ENCODE measurements around the gene USP2. TPM values are rescaled to one million over a fixed set of nuclear protein-coding genes. Genes with fewer than 3 reads are reported as not detected.

Gene USP2
- total RNA-seq, 1 experiment from 2014 or later = 0.67 TPM

GRCh38 chr11:119342362-119343130 lies 38.9 kb downstream of the USP2 start:
- no peak for DNase-seq (ENCODE audit: low read depth)

GRCh38 chr11:119342023-119342300 lies 39.5 kb downstream of the USP2 start:
- DNase-seq (ENCODE audit: low read depth) = no peak

DNA sequence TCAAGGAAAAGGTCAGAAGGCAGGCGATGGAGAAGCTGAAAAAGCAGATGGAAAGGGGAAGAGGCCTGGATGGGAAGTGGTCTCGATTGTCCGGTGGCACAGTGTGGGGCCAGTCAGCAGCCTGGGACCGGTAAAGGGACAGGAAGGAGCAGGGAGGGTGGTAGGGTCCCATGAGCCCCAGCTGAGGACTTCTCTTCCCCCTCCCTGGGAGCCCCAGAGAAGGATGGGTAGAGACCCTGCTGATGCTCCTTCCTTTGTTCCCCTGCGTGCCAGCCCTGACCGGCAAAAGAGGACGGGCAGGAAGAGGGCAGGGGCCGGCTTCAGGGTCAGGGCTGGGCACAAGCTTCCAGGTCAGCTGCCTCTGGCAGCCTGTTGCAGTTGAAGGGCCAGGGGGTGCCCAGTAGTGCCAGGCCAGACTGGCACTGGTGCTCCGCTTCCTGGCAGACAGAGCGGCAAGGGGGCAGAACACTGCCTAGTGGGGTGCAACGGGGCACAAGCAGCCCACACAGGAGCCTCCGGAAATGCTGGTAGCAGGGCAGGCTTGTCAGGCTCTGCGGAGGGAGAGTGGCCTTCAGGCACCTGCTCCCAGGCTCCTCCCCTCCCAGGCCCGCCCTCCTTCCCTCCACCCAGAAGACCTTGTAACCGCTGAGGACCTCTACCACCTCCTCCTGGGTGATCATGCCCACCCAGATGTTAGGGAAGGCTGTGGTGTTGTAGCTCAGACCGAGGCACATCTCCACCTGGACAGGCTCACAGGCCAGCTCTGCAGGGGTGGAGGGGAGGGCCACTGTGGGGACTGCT lies 40.1 kb downstream of the USP2 start:
- no peak for DNase-seq (ENCODE audit: low read depth)

DNA sequence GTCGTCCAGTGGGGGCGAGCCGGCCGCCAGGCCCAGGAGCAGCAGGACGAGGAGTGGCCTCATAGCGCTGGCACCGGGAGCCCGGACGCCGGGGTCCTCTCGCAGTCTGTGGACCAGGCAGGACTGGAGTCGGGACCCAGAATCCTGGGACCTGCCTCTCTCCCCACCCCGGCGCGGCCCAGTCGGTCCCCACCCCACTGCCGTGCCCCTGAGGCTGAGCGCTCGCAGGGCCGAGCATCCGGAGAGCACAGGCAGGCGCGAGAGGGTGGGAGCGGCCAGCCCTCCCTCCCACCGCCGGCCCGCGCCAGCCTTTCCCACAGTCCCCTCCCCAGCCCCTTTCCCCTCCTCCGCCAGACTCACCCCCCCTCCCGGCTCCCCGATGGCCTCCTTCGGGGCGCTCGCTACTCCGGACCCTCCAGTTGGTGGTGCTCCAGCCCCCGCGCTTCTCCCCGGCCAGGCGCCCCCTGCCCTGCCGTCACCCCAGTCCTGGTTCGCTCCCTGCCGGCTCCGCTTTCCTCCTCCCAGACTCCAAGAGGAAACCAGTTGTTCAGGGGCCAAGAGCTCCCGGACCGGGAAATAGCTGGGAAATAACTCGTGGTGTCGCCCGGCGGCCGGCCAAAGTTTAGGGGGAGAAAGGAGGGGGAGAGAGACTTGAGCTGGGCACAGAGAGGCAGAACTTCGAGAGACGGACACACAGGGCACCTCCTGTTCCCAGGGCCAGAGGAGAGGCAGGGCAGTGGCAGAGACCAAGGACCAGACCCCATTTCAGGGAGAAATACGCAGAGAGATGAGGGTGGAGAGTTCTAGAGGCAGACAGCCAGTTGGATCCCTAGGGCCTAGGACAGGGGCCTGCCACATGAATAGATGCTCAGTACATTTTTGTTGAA lies 40.9 kb downstream of the USP2 start, which contains the start of gene C1QTNF5:
Gene C1QTNF5, minus strand, starts transcription at position 549 of the 887 bp plus-strand sequence. Its CDS starts 486 bp downstream, at position 63.
- peak; percentile 61 for DNase-seq (ENCODE audit: low read depth)

GRCh38 chr11:119339589-119340334 lies 41.7 kb downstream of the USP2 start:
- DNase-seq (ENCODE audit: low read depth) = peak; percentile 54

- DNase-seq (ENCODE audit: low read depth) = no peak
Measured at GRCh38 chr11:119338965-119339588, 42.4 kb downstream of the USP2 start.

DNA sequence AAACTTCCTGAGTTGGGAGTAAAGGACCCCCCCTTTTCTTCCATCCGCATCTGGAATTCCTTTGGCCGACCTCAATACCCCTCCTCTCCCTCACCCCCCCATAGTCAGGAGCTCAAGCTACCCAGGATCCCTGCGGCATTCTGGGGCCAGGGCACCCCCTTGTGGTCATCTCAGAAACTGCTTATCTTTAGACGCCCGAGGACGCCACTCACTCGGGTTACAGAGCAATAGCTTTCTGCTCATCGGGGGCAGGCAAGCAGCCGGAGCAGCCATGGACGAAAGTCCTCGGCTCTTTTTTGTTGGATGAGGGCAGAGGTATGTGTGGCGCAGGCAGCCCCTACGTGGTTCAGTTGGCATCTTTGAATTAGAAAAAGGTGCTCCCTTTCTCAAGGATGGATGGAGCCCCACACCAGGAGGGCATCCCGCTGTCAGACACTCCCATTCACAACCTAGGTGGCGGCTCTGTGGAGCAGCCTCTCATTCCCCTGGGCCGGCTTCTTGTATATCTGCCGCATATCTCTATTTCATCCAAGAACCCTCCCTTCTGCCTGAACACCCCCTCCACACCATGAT lies 43.1 kb downstream of the USP2 start:
- no peak for DNase-seq (ENCODE audit: low read depth)

DNA sequence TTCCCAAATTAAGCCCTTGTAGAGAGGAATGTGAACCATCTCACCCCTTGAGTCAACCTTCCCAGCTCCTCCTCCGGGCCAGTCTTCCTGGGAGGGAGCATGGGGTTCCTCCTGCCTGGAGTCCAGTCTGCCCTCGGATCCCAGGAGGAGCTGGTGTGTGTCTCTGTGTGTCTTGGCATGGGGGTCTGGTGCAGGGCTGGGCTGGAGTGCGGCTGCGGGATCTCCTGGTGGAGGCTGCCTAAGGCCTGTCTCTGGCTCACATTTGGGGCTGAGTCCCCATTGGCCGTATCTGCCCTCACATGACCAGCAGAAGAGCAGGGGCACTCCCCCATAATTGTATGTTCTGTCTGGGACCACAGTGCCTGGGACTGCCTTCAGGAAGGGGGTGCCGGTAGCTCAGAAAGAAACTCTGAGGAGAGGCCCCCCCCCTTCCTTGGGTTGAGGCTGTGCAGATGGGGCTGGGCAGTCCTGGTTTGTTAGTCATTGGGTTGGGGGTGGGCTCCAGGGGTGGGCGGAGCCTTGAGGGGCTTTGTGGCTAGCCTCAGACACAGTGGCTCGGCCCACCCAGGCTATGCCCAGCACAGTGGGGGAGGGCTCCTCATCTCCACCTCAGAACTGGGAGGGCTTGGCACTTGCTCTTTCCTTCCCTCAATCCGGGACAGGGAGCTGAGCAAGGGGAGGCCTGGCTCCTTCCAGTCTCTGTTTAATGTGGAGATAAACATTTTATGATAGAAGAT lies 43.7 kb downstream of the USP2 start:
- peak; percentile 73 for DNase-seq (ENCODE audit: low read depth)

DNA sequence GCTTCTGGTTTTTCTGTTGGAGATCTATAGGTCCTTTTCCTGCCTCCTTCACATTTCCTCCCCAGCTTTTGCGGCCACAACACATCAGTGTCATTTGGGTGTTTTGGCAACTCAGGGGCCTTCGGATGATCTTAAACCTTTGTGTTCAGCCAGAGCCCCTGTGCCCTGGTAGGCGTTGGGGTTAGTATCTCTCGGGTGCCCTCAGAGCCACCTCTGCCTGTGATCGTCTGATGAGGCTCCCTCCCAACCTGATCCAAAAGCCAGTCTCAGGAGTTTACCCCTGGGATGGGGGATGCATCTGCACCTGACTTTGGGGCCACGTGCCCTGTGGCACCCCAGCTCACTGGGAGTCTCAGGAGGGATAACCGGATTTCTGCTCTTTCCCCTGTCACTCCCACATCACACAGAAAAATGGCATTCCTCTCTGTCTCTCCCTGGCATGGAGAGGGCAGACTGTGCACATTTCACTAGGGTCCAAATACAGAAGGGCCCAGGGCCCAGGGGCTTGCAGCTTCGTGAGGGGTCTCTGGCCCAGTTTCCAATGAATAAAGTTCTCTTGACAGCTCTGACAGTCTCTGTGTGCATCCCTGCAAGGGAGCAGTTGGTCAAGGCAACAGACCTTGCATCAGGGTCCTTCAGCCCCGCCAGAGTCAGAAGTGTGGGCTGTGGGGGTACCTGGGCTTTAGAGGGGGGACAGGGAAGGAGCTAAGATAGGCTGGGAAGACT lies 44.6 kb downstream of the USP2 start:
- no peak for DNase-seq (ENCODE audit: low read depth)

DNA sequence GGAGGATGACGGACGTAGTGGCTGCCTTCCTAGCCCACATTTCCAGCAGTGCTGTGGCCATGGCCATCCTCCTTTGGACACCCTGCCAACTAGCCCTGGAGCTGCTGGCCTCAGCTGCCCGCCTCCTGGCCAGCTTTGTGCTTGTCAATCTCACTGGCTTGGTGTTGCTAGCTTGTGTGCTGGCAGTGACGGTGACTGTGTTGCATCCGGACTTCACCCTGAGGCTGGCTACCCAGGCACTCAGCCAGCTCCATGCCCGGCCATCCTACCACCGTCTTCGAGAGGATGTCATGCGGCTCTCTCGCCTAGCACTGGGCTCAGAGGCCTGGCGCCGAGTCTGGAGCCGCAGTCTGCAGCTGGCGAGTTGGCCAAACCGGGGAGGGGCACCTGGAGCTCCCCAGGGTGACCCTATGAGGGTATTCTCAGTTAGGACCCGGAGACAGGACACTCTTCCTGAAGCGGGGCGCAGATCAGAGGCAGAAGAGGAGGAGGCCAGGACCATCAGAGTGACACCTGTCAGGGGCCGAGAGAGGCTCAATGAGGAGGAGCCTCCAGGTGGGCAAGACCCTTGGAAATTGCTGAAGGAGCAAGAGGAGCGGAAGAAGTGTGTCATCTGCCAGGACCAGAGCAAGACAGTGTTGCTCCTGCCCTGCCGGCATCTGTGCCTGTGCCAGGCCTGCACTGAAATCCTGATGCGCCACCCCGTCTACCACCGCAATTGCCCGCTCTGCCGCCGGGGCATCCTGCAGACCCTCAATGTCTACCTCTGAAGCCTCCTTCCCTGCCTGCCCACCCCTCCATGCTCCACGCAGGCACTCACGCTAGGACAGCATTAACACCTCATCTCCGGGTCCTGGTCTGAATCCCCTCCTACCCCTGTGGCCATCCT lies 45.6 kb downstream of the USP2 start:
- no peak for DNase-seq (ENCODE audit: low read depth)

DNA sequence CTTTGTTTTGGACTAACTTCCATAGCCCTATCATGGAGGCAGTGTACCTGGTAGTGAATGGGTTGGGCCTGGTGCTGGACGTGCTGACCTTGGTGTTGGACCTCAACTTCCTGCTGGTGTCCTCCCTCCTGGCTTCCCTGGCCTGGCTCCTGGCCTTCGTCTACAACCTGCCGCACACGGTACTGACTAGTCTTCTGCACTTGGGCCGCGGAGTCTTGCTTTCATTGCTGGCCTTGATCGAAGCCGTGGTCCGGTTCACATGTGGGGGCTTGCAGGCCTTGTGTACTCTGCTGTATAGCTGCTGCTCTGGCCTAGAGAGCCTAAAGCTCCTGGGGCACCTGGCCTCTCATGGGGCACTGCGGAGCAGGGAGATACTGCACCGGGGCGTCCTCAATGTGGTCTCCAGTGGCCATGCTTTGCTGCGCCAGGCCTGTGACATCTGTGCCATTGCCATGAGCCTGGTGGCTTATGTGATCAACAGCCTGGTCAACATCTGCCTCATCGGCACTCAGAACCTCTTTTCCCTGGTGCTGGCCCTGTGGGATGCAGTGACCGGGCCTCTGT lies 46.3 kb downstream of the USP2 start:
- no peak for DNase-seq (ENCODE audit: low read depth)

- DNase-seq (ENCODE audit: low read depth) = peak; percentile 98
Measured at GRCh38 chr11:119334174-119334930, 47.1 kb downstream of the USP2 start, which contains the start of gene RNF26. RNF26 (plus strand) TSS chr11:119334527; CDS start chr11:119335123, 596 bp downstream.

DNA sequence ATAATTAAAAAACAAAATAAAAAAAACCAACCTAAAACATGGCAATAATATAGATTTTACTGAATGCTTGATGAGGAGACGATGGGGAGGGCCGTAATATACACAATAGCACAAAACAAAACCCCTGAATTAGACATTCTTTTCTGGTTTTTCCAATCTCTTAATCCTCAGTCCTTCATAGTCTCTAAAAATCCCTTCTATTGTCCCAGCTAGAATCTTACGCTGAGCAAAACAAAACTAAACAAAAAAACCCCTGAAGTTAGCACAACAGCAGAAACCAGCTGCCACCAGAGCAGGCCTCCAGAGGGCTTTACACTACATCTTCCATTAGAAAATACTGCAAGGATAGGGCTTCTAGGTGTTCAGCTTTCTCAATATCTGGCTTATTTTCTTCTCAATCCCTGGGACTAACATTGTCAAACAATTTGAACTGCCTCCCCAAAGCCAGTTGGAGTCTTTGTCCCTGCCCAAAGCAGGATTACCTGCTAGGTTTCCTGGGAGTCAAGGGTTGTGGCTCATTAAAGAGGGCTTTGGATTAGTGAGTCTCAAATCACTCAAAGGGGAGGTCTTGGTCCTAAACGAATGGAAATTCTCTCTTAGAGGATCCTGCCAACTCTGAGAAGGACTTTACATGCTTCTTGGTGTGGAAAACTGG lies 49.3 kb downstream of the USP2 start:
- no peak for DNase-seq (ENCODE audit: low read depth)

GRCh38 chr11:119330237-119330636 lies 51.3 kb downstream of the USP2 start:
- DNase-seq (ENCODE audit: low read depth) = no peak

DNA sequence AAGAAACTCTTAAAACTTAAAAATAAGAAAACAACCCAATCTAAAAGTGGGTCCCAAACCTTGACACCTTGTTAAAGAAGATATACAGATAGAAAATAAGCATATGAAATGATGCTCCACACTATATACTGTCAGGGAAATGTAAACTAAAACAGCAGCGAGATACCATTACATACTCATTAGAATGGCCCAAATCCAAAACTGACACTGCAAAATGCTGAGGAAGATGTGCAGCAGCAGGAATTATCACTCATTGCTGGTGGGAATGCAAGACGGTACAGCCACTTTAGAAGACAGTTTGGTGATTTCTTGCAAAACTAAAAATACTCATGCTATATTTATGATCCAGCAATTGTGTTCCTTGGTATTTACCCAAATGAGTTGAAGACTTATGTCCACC lies 52.2 kb downstream of the USP2 start:
- no peak for DNase-seq (ENCODE audit: low read depth)

GRCh38 chr11:119324189-119324588 lies 57.3 kb downstream of the USP2 start:
- DNase-seq (ENCODE audit: low read depth) = no peak
